Ecto neural progenitor cell (in vitro differentiated cells): Measurements from ENCODE around the gene BIRC5.
"Not testable (repeated sequence)": the region's sequence is repeated elsewhere in the genome, so short reads cannot be mapped to it uniquely, and the experiment has no call there.

Experiments used
- DNase-seq: peaks from one replicate; pipeline ENCODE4 v3.0.0-alpha.2; 2018; ENCODE audit warnings: low spot score

Gene BIRC5

GRCh38 chr17:78225088-78225865 lies 11.2 kb downstream of the BIRC5 start:
- no peak for DNase-seq

- no peak for DNase-seq
Observed at GRCh38 chr17:78226055-78226758, 12.2 kb downstream of the BIRC5 start.

- DNase-seq = no peak
Observed at GRCh38 chr17:78226759-78227454, 12.9 kb downstream of the BIRC5 start.

DNA sequence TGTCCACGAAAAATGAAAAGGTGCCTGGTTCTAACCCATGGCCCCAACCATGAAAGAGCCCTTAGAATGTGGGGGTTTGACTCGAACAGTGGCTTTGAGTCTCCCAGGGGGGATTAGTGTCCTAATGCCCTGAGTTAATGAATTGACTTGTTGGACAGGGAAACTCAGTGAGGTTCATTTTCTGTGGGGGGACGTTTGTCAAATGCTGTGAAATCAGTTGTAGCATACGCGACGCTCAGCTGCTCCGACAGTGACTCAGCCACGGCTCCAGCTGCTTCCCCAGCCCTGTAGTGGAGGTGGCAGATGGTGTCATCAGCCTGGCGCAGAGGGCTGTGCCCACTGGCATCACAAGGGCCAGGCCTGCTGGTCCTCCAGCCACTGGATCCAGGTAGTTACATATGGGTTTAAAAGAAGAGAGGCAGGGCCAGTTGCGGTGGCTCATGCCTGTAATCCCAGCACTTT lies 13.4 kb downstream of the BIRC5 start:
- no peak for DNase-seq

DNA sequence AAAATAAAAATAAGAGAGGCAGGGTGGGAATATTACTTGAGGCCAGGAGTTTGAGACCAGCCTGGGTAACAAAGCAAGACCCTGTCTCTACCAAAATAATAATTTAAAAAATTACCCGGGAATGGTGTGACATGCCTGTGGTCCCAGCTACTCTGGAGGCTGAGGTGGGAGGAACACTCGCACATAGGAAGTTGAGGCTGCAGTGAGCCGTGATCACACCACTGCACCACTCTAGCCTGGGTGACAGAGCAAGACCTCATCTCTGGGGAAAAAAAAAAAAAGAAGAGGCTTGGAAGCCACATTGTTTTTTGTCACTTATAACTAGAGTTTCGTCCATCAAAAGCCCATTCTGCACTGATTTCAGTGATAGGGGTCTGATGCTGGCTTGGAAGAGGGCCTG lies 14.1 kb downstream of the BIRC5 start:
- DNase-seq = no peak

DNA sequence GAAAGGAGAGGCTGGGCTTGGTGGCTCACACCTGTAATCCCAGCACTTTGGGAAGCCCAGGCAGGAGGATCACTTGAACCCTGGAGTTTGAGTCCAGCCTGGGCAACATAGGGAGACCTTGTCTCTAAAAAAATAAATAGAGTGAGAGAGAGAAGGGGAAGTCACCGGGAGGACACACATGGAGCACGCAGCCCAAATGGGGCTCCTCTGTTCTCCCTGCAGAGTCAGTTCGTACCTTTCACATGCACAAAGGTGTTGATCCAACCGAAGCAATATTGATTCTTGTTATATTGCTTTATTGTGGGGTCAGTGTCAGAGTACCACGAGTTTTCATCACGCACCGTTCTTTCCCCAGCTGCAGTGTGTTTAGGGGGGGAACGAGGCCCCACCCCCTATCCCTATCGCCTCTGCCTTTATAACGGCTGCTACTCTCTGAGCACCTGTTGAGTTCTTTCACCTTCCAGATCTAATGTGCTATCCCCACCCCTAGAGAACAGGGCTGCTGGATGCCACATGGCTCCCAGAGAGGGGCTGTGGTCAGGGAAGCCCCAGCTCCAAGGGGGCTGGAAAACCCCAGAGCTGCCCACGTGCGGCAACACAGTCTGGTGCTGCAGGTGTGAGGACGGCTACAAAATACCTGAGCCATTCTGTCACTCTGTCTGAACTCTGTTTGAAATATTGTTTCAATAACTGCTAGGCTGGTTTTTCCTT lies 16.4 kb downstream of the BIRC5 start:
- DNase-seq = no peak

GRCh38 chr17:78230996-78231935 lies 17.2 kb downstream of the BIRC5 start, which contains the start of gene TMEM235:
TSS of gene TMEM235 (plus strand) at chr17:78231631. CDS start at chr17:78232024, 393 bp downstream.
- no peak for DNase-seq

GRCh38 chr17:78231991-78232858 lies 18.2 kb downstream of the BIRC5 start:
- DNase-seq = peak; percentile 80

DNA sequence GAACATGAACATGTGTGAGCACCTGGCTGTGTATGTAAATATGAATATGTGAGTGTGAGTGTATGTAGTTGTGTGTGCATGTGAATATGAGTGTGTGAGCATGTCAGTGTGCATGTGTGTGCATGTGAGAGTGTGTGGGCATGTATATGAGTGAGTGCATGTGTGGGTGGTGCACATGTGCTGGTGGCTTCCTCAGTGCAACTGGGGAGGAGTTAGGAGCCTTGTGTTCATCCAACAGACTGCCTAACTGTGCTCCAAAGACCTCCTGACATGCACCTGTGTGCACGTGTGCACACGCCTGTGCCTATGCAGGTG lies 18.8 kb downstream of the BIRC5 start:
- DNase-seq = no peak

DNA sequence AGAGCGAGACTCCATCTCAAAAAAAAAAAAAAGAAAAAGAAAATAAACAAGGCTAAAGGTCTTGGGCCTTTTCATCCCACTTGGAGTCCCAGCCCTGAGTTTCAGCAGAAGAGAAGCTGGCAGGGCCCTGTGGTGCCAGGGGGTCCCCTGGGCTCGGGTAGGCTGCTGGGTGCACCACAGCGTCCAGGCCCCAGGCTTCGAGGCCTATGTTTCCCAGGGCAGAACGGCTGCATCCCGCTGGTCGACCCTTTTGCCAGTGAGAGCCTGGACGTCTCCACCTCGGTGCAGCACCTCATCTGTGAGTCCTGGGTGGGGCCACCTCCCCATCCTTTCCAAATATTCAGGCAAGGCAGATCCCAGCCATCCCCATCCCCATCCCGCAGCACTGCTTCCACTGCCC lies 19.6 kb downstream of the BIRC5 start:
- DNase-seq = no peak

GRCh38 chr17:78234261-78234865 lies 20.3 kb downstream of the BIRC5 start:
- no peak for DNase-seq

DNA sequence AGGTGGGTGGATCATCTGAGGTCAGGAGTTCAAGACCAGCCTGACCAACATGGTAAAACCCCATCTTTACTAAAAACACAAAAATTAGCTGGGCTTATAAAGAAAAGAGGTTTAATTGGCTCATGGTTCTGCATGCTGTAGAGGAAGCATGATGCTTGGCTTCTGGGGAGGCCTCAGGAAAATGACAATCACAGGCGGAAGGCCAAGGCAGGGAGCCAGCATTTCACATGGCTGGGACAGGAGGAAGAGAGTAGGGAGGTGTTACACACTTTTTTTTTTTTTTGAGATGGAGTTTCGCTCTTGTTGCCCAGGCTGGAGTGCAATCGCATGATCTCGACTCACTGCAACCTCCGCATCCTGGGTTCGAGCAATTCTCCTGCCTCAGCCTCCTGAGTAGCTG lies 21.0 kb downstream of the BIRC5 start:
- DNase-seq = not testable (repeated sequence)

DNA sequence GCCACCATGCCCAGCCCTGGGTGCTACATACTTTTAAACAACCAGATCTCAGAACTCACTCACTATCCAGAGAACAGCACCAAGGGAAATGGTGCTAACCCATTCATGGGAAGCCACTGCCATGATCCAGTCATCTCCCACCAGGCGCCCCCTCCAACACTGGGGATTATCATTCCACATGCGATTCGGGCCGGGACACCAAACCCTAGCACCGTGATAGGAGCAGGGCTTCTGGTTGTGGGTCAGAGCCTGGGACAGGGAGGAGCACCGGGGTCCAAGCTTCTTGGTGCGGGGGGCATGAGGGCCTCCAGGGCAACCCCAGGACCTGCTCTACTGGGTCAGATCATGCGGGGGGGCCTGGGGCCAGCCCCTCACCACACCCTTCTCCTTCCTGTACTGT lies 21.8 kb downstream of the BIRC5 start:
- DNase-seq = no peak

GRCh38 chr17:78236362-78237127 lies 22.5 kb downstream of the BIRC5 start:
- no peak for DNase-seq

- no peak for DNase-seq
Observed at GRCh38 chr17:78237401-78238012, 23.5 kb downstream of the BIRC5 start.

DNA sequence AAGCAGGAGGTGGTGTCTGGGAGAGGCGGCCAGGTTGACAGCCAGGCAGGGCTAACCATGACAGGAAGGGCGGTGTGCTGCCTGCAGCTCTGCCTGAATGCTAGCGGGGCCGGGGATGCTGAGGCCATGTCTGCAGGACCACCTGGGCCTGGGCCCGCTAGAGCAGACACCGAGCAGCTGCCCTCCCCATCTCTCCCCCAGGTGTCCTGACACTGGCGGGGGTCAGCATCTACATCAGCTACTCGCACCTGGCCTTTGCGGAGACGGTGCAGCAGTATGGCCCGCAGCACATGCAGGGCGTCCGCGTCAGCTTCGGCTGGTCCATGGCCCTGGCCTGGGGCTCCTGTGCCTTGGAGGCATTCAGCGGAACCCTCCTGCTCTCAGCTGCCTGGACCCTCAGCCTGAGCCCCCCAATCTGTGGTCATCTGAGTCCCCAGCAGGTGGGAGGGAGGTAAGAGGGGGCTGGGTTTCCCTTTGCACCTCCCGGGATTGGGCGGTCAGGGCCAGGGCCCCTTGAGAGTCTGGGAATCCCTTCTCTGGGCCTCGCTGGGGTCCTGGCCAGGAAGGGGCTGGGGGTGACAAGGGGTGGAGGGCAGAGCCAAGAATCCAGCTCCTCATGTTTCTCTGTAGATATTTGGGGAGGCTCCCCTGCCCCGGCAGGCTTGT lies 24.9 kb downstream of the BIRC5 start:
- DNase-seq = no peak

DNA sequence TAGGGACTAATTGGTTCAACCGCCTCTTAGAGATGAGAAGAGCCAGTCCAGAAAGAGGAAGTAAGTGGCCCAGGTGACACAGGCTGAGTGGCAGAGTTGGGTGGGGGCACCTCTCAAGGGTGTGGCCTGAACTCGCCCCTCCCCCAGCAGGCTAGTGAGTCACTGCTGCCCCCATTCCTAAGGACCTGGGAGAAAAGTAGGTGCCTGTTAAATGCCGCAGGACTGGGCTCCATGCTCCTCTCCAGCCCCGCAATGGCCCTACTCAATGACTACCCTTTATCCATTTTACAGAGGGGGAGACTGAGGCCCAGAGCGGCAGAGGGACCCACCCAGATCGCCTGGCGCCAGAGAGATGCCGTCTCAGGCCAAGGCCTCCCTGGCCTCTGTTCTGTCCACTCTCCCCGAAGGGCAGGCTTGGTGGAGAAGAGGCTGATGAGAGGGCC lies 25.5 kb downstream of the BIRC5 start:
- no peak for DNase-seq
